Aortic smooth muscle cell (primary cell): ENCODE data around the gene FRMD4A. TPM values are rescaled to one million over a fixed set of nuclear protein-coding genes. Genes with fewer than 3 reads are reported as not detected.

Experiments
- total RNA-seq: library from RNA; depleted of rRNA; stranded (reverse); fragments of >200 nt; gene quantifications from 2 replicates; pipeline ENCODE4 v1.2.3, GENCODE V29; 2014

Gene FRMD4A
- 45.0 and 58.9 TPM in 2 replicates for total RNA-seq

DNA sequence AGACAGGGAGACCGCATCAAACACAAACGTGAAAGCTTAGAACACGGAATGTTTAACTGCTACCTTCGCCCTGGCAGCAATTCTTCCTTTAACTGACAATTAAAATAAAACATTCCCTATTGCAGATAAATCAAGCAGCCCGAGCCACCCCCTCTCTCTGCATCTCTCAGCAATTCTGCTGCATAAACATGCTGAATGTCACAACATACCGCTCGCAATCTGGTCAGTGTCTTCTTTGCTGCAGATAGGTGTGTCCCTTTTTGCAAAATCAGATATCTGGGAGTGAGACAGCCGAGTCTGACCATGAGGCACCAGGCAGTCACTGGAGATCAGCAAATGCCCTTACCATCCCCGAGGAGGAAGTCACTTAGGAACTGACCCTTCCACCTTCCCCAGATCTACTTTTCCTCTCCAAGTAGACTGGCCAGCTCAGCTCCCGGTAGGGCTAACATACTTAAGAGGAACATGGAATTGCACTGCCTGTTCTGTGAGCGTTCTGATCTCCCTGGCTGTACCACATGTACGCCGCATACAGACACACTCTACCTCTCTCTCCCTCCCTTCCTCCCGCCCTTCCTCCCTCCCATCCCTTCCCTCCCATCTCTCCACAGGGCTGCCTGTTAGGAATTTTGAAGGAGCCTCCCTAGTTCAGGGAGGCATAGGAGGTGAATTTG, at the start of gene FRMD4A:
TSS of gene FRMD4A (minus strand) at position 537 of the 674 bp plus-strand sequence.

